Endothelial cell of umbilical vein (primary cell): ENCODE data around the gene ERBB4. TPM values are rescaled to one million over a fixed set of nuclear protein-coding genes. Genes with fewer than 3 reads are reported as not detected.
A peak's percentile ranks its signal among the peaks of the same experiment; 100 is the strongest.

Experiments used
- BruUV-seq: library from RNA; stranded (reverse); fragments of 400-500 nt; replicated peaks from 2 replicates; lab custom pipeline; 2021; lab: Mats Ljungman, UMichigan
- CTCF ChIA-PET: fragments of 300-600, 350-600 bp; sonication (Branson Sonifier 250); formaldehyde crosslinking; loops from one replicate; lab custom pipeline; 2021; ENCODE audit warnings: antibody characterized with exemption, inconsistent platforms; lab: Charles Lee
- POLR2A ChIA-PET: fragments of 300-600, 350-600 bp; sonication (Branson Sonifier 250); formaldehyde crosslinking; loops from one replicate; lab custom pipeline; 2021; ENCODE audit warnings: antibody characterized with exemption, inconsistent platforms; lab: Charles Lee
- DNase-seq: peaks from one replicate; pipeline ENCODE4 v3.0.0-alpha.2; 2011; ENCODE audit warnings: low read depth, low spot score
- FAIRE-seq: peaks from 2 replicates; lab custom pipeline; 2011; peaks lifted over from hg19 to GRCh38; lab: Jason Lieb, UNC
- H2AFZ ChIP-seq: 2 replicates; pipeline ENCODE4 v1.6.0; 2012; ENCODE audit warnings: low read depth, low read length, control low read depth, inconsistent platforms
- H3K27ac ChIP-seq: 2 replicates; pipeline ENCODE4 v1.5.1; 2011; ENCODE audit warnings: low read depth, mild to moderate bottlenecking, control low read depth, low read length, moderate library complexity; ENCODE audit not compliant: insufficient read depth
- H3K27me3 ChIP-seq, 2 experiments: 2 replicates each; pipeline versions ENCODE4 v1.6.0 to v1.6.1; 2011; ENCODE audit warnings: low read length in 2 of 2, mixed read lengths in 1 of 2; ENCODE audit not compliant: control insufficient read depth in 2 of 2, insufficient read depth in 2 of 2
- H3K36me3 ChIP-seq, 2 experiments: 2 replicates in 1 of 2; 3 replicates in 1 of 2; pipeline ENCODE4 v1.5.1; 2011; ENCODE audit warnings: low read length in 2 of 2, mild to moderate bottlenecking in 1 of 2, moderate library complexity in 1 of 2; ENCODE audit not compliant: control insufficient read depth in 2 of 2, insufficient read depth in 2 of 2; ENCODE audit errors: extremely low read depth in 1 of 2
- H3K4me1 ChIP-seq: 3 replicates; pipeline ENCODE4 v1.5.1; 2011; ENCODE audit warnings: mild to moderate bottlenecking, low read length; ENCODE audit not compliant: control insufficient read depth, insufficient read depth; ENCODE audit errors: extremely low read depth
- H3K4me2 ChIP-seq: 2 replicates; pipeline ENCODE4 v1.6.1; 2011; ENCODE audit warnings: low read length, control low read depth, mixed read lengths; ENCODE audit not compliant: insufficient read depth
- H3K4me3 ChIP-seq, 3 experiments: fragments of 200-600 bp in 1 of 3; sonication (generic), shearing (Covaris generic) in 1 of 3; replicated peaks in 1 of 3; 2 replicates each; pipeline ENCODE4 v1.5.1; 2011 to 2016; ENCODE audit warnings: control low read depth in 3 of 3, low read length in 3 of 3, mild to moderate bottlenecking in 2 of 3, inconsistent platforms in 1 of 3, low read depth in 1 of 3, moderate library complexity in 1 of 3; ENCODE audit not compliant: insufficient read depth in 1 of 3
- H3K79me2 ChIP-seq: 2 replicates; pipeline ENCODE4 v1.6.0; 2012; ENCODE audit warnings: low read length, inconsistent platforms; ENCODE audit not compliant: control insufficient read depth, insufficient read depth
- H3K9ac ChIP-seq: replicated peaks from 2 replicates; pipeline ENCODE3; 2011; ENCODE audit warnings: low read length, control low read depth; ENCODE audit not compliant: insufficient read depth; ENCODE audit errors: extremely low read depth
- H3K9me1 ChIP-seq: replicated peaks from 3 replicates; pipeline ENCODE4 v1.6.0; 2011; ENCODE audit warnings: mild to moderate bottlenecking, low read length; ENCODE audit not compliant: control insufficient read depth, insufficient read depth; ENCODE audit errors: extremely low read depth
- H3K9me3 ChIP-seq: replicated peaks from 2 replicates; pipeline ENCODE4 v1.5.1; 2012; ENCODE audit warnings: low read length, inconsistent platforms; ENCODE audit not compliant: control insufficient read depth, insufficient read depth
- H4K20me1 ChIP-seq: replicated peaks from 2 replicates; pipeline ENCODE3; 2011; ENCODE audit warnings: mild to moderate bottlenecking, low read length; ENCODE audit not compliant: control insufficient read depth, insufficient read depth; ENCODE audit errors: extremely low read depth
- CTCF ChIP-seq, 2 donors: IDR thresholded peaks; 1 replicate in 1 of 2; 2 replicates in 1 of 2; pipeline ENCODE4 v1.5.1; 2011; ENCODE audit warnings: low read length in 2 of 2, mild to moderate bottlenecking in 2 of 2, moderate library complexity in 2 of 2, control low read depth in 1 of 2, inconsistent platforms in 1 of 2, low read depth in 1 of 2; ENCODE audit not compliant: insufficient read depth in 1 of 2; ENCODE audit errors: extremely low read depth in 1 of 2
- EZH2 ChIP-seq: IDR thresholded peaks from 2 replicates; pipeline ENCODE4 v1.6.1; 2012; ENCODE audit warnings: borderline replicate concordance, low read depth, mild to moderate bottlenecking, moderate library complexity, low read length, inconsistent platforms; ENCODE audit not compliant: severe bottlenecking
- FOS ChIP-seq: IDR thresholded peaks from 2 replicates; pipeline ENCODE4 v1.6.1; 2011; ENCODE audit warnings: mild to moderate bottlenecking, low read length, moderate library complexity, borderline replicate concordance; ENCODE audit not compliant: insufficient read depth
- GATA2 ChIP-seq: IDR thresholded peaks from 2 replicates; pipeline ENCODE4 v1.7.0; 2011; ENCODE audit warnings: low read depth, mild to moderate bottlenecking, moderate library complexity, mixed read lengths, low read length; ENCODE audit not compliant: insufficient read length, insufficient read depth
- JUN ChIP-seq: IDR thresholded peaks from 2 replicates; pipeline ENCODE4 v1.6.1; 2011; ENCODE audit warnings: borderline replicate concordance, low read depth; ENCODE audit not compliant: insufficient read length, insufficient read depth
- MAX ChIP-seq: IDR thresholded peaks from 2 replicates; pipeline ENCODE4 v1.6.1; 2011; ENCODE audit not compliant: insufficient read depth, insufficient read length
- MYC ChIP-seq: IDR thresholded peaks from one replicate; pipeline ENCODE4 v1.6.1; 2011; ENCODE audit warnings: mild to moderate bottlenecking, low read depth, low read length
- POLR2A ChIP-seq: IDR thresholded peaks from 2 replicates; pipeline ENCODE4 v1.6.1; 2012; ENCODE audit warnings: low read depth, mild to moderate bottlenecking, control low read depth, low read length
- POLR2AphosphoS5 ChIP-seq: IDR thresholded peaks from 2 replicates; pipeline ENCODE4 v1.6.1; 2012; ENCODE audit warnings: low read depth, mild to moderate bottlenecking, control low read depth, low read length, moderate library complexity; ENCODE audit not compliant: insufficient read depth
- dilution Hi-C: fragments of 300-500 bp; cut with MboI; formaldehyde crosslinking; loops from one replicate; pipeline ENCODE4 v1.15.0; 2019; ENCODE audit warnings: low sequenced_read_pairs; ENCODE audit not compliant: extremely low pct_ligation_motif_present
- intact Hi-C: fragments of 100-400 bp; cut with micrococcal nuclease; formaldehyde crosslinking; loops from one replicate; pipeline ENCODE4 v1.10.0; 2022
- polyA plus RNA-seq, 4 experiments: library from polyadenylated mRNA; depleted of rRNA in 3 of 4; stranded (reverse) in 3 of 4; unstranded in 1 of 4; fragments of >200 nt; gene quantifications; 2 replicates each; pipeline versions ENCODE4 v1.2.1 to v1.2.3, GENCODE V29; 2011 to 2012; ENCODE audit warnings: missing spikeins in 1 of 4
- total RNA-seq: library from RNA; stranded (reverse); gene quantifications from 2 replicates; pipeline ENCODE4 v1.2.3, GENCODE V29; 2021

Gene ERBB4
- total and polyA plus RNA-seq, 2 donors (not counting 3 experiments of a cell fraction or from before 2014, with no cell fraction given): 0.01 to 0.27 TPM

GRCh38 chr2:212540341-212540740, 1.7 kb upstream of the ERBB4 start:
- Histone ChIP-seq H3K36me3 (no peaks in the 10 kb centered on the region), H3K27ac (no peak overlapping the region), H3K9ac (no peak overlapping the region), H3K27me3 (peaks cover 14 to 25% of the 10 kb centered on the region in 2 experiments), H4K20me1 (no peaks in the 10 kb centered on the region), H3K9me1 (no peaks in the 10 kb centered on the region), H3K4me1 (peaks cover 18% of the 10 kb centered on the region), H3K4me3 (no peak overlapping the region), H3K4me2 (no peak overlapping the region), H3K9me3 (no peaks in the 10 kb centered on the region), H3K79me2 (no peaks in the 10 kb centered on the region), H2AFZ (no peak overlapping the region)
- TF ChIP-seq MYC: no peak
- intact Hi-C loops: no loop called here
- FAIRE-seq: no peak
- no TSS peak for BruUV-seq
- POLR2A ChIA-PET: no interaction called here
- no peak for DNase-seq
- CTCF ChIA-PET: interaction anchor here (0.7 to 3.7 kb wide), 9 partner anchors 8 to 1085 kb away, joined by 3 to 19 read pairs (median 7); no protein-coding TSS in a partner anchor
- dilution Hi-C loops: no loop called here

- Histone ChIP-seq H3K9me1 (no peaks in the 10 kb centered on the region), H3K27me3 (peaks cover 14 to 31% of the 10 kb centered on the region in 2 experiments), H4K20me1 (no peaks in the 10 kb centered on the region), H3K4me2 (peak overlapping the region; percentile 60), H3K79me2 (no peaks in the 10 kb centered on the region), H3K4me1 (peaks cover 18% of the 10 kb centered on the region), H3K36me3 (no peaks in the 10 kb centered on the region), H2AFZ (peak overlapping the region; percentile 97), H3K9ac (peak overlapping the region; percentile 6), H3K9me3 (no peaks in the 10 kb centered on the region), H3K27ac (no peak overlapping the region), H3K4me3 (peak overlapping the region; percentile 39 to 88 (median 86))
- no TSS peak for BruUV-seq
- FAIRE-seq (peak; percentile 44), DNase-seq (peak; percentile 11)
- dilution Hi-C loops (no loop called here), intact Hi-C loops (loop anchor here (5.0 kb wide), 3 partner anchors 177 to 662 kb away; no protein-coding TSS in a partner anchor)
- POLR2A ChIA-PET: no interaction called here
- CTCF ChIA-PET: interaction anchor here (0.9 to 2.2 kb wide), 11 partner anchors 8 to 1084 kb away, joined by 3 to 7 read pairs (median 5); no protein-coding TSS in a partner anchor
- no peak for TF ChIP-seq JUN
- TF ChIP-seq EZH2: no peak
- TF ChIP-seq POLR2AphosphoS5: no peak
- TF ChIP-seq CTCF (IDR thresholded peaks at IDR 0.05; ENCODE audit: extremely low read depth in 1 of 2, insufficient read depth in 1 of 2, low read depth in 1 of 2, low read length in 2 of 2): no peak
- no peak for TF ChIP-seq FOS
- no peak for TF ChIP-seq GATA2
- no peak for TF ChIP-seq MYC
- TF ChIP-seq POLR2A: no peak
- no peak for TF ChIP-seq MAX
These were observed 674 bp upstream of the ERBB4 start for GRCh38 chr2:212539072-212539880.
